Esophagus muscularis mucosa (tissue), 4 donors: ENCODE measurements around the gene ARHGAP21. TPM values are rescaled to one million over a fixed set of nuclear protein-coding genes. Genes with fewer than 3 reads are reported as not detected.

ENCODE experiments used
- DNase-seq: peaks from one replicate; pipeline ENCODE4 v3.0.0-alpha.2; 2017; ENCODE audit errors: extremely low spot score
- H3K27ac ChIP-seq, 4 donors: fragments of 200-600 bp; sonication (generic); replicated peaks in 1 of 4; 1 replicate in 3 of 4; 2 replicates in 1 of 4; pipeline ENCODE4 v1.5.1; 2016 to 2019; ENCODE audit warnings: mild to moderate bottlenecking in 1 of 4
- H3K27me3 ChIP-seq, 4 donors: fragments of 200-600 bp; sonication (generic); one replicate each; pipeline versions ENCODE4 v1.5.1 to v1.6.0; 2016 to 2019
- H3K36me3 ChIP-seq, 4 donors: fragments of 200-600 bp; sonication (generic); one replicate each; pipeline ENCODE4 v1.5.1; 2016 to 2019
- H3K4me1 ChIP-seq, 4 donors: fragments of 200-600 bp; sonication (generic); one replicate each; pipeline ENCODE4 v1.5.1; 2016 to 2019
- H3K4me3 ChIP-seq, 4 donors: fragments of 200-600 bp; sonication (generic); 1 replicate in 2 of 4; 2 replicates in 2 of 4; pipeline ENCODE4 v1.5.1; 2016 to 2019; ENCODE audit warnings: mild to moderate bottlenecking in 4 of 4, moderate library complexity in 1 of 4
- H3K9me3 ChIP-seq, 4 donors: fragments of 200-600 bp; sonication (generic); 1 replicate in 3 of 4; 2 replicates in 1 of 4; pipeline ENCODE4 v1.5.1; 2016 to 2019
- EP300 ChIP-seq: sonication (generic); formaldehyde crosslinking; IDR thresholded peaks from one replicate; pipeline ENCODE4 v1.6.1; 2017; ENCODE audit warnings: antibody characterized with exemption
- POLR2A ChIP-seq: fragments of 450-650 bp; IDR thresholded peaks from one replicate; pipeline ENCODE4 v1.6.1; 2017; ENCODE audit warnings: antibody characterized with exemption, moderate library complexity, mild to moderate bottlenecking, low read depth
- POLR2AphosphoS5 ChIP-seq, 2 donors: sonication (generic); formaldehyde crosslinking; IDR thresholded peaks; one replicate each; pipeline ENCODE4 v1.6.1; 2017; ENCODE audit warnings: antibody characterized with exemption in 2 of 2
- WGBS: methylation state at CpG from one replicate; pipeline ENCODE4 v1.1.5; 2018; 5-methylcytosine and 5-hydroxymethylcytosine counted together
- intact Hi-C: fragments of 100-400 bp; cut with DNase I; formaldehyde crosslinking; loops from one replicate; pipeline ENCODE4 v1.15.1; 2023
- total RNA-seq, 4 donors: library from RNA; depleted of rRNA; stranded (reverse); fragments of >200 nt; gene quantifications; one replicate each; pipeline versions ENCODE4 v1.1.0 to v1.2.1, GENCODE V29; 2016
- TF ChIP-seq, protein P1 (sequence below), 3 experiments: fragments of 200-600 bp in 2 of 3; fragments of 450-650 bp in 1 of 3; sonication (generic) in 2 of 3; IDR thresholded peaks; one replicate each; pipeline ENCODE4 v1.5.1; 2017 to 2019; ENCODE audit warnings: antibody characterized with exemption in 3 of 3, mild to moderate bottlenecking in 2 of 3, moderate library complexity in 1 of 3

ARHGAP21 gene
- total RNA-seq, 4 donors from 2014 or later = 52.7 to 65.7 (median 61.1) TPM

DNA sequence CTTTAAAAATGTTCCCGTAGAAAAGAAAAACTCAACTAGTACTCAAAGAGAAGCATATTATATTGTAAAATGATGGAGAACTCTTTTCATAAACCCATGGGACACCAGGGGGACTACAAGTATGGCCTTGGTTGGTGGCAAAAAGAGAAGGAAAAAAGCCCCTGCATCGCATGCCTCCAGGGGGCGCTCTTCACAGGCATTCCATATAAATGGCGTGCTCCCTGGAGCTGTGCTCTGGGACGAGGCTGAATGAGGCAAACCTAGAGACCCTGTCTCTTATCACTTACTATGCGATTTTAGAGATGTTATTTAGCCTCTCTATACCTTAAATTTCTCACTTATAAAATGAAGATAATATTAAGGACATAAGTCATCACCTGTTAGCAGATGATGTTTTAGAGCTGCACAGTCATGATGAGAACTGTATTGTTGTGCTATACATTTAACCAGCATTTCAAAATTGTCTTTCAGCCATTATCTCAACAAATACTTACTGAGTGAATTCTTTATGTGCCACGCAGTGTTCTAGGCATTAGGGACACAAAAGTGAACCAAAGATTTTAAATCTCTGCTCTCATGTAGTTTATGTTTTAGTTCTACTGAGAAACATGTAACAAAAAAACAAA is 105.8 kb downstream of the ARHGAP21 start:
- Histone ChIP-seq H3K27me3 (no peaks in the 10 kb centered on the region), H3K4me3 (no peak overlapping the region), H3K9me3 (no peaks in the 10 kb centered on the region), H3K36me3 (peaks cover 0 to 29% (median 11%) of the 10 kb centered on the region in 4 donors), H3K4me1 (peaks cover 0 to 3% (median 0%) of the 10 kb centered on the region in 4 donors), H3K27ac (no peak overlapping the region)
- intact Hi-C loops = loop anchor here (5.0 kb wide), 1 partner anchor 459 kb away; no protein-coding TSS in a partner anchor
- TF ChIP-seq EP300 = no peak
- TF ChIP-seq, protein P1, sequence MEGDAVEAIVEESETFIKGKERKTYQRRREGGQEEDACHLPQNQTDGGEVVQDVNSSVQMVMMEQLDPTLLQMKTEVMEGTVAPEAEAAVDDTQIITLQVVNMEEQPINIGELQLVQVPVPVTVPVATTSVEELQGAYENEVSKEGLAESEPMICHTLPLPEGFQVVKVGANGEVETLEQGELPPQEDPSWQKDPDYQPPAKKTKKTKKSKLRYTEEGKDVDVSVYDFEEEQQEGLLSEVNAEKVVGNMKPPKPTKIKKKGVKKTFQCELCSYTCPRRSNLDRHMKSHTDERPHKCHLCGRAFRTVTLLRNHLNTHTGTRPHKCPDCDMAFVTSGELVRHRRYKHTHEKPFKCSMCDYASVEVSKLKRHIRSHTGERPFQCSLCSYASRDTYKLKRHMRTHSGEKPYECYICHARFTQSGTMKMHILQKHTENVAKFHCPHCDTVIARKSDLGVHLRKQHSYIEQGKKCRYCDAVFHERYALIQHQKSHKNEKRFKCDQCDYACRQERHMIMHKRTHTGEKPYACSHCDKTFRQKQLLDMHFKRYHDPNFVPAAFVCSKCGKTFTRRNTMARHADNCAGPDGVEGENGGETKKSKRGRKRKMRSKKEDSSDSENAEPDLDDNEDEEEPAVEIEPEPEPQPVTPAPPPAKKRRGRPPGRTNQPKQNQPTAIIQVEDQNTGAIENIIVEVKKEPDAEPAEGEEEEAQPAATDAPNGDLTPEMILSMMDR (IDR thresholded peaks at IDR 0.05) = peak; percentile 63 to 86 (median 77)
- no peak for TF ChIP-seq POLR2AphosphoS5 (IDR thresholded peaks at IDR 0.05)
- no peak for TF ChIP-seq POLR2A
- no peak for DNase-seq
- WGBS = 60% methylated on average over 7 of the region's 7 CpGs

DNA sequence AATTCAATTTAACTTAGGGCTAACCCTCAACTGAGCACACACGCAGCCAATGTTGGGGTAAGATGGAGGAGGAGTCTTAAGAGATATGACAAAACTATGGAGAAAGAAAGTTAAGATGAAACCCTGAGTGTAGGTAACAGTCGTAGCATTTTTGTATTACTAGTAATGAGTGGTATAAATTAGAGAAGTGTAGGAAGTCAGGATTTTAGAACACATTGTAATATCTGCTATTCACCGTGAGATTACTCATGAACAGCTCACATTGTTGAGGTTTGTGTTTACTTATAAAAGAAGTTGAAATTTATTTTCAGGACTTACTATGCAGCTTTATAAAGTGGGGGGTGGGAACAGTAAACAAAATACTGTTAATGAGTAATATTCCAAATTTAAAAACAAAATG is 107.2 kb downstream of the ARHGAP21 start:
- H3K27me3 ChIP-seq = no peaks in the 10 kb centered on the region
- intact Hi-C loops = loop anchor here (5.0 kb wide), 1 partner anchor 461 kb away; no protein-coding TSS in a partner anchor
- no peaks in the 10 kb centered on the region for H3K9me3 ChIP-seq
- no peak overlapping the region for H3K4me3 ChIP-seq
- no peaks in the 10 kb centered on the region for H3K4me1 ChIP-seq
- H3K27ac ChIP-seq = no peak overlapping the region
- TF ChIP-seq POLR2AphosphoS5 (IDR thresholded peaks at IDR 0.05) = no peak
- TF ChIP-seq EP300 = no peak
- no peak for TF ChIP-seq POLR2A
- H3K36me3 ChIP-seq = peaks cover 0 to 31% (median 12%) of the 10 kb centered on the region in 4 donors
- DNase-seq = no peak
- WGBS = 92% methylated on average over 3 of the region's 3 CpGs

DNA sequence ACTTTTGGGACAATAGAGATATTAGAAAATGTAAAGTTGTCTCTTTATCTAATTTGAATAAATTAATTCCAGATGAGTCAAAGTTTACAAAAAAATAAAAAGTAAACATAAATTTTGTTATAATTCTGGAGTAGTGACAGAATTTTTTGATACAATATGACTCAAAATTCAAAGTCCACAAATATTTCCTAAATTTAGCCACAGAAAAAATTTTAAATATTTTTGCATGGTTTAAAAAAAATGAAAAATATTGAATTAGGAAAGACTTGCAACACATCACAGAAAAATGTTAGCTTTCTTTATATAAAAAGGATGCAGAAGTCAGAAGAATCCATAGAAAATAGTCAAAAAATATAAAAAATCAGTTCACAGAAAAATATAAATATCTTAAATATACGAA is 117.7 kb downstream of the ARHGAP21 start:
- H3K27ac ChIP-seq = no peak overlapping the region
- no peaks in the 10 kb centered on the region for H3K9me3 ChIP-seq
- TF ChIP-seq EP300 (no peak), POLR2AphosphoS5 (IDR thresholded peaks at IDR 0.05) (no peak), POLR2A (no peak)
- TF ChIP-seq, protein P1 (IDR thresholded peaks at IDR 0.05) = no peak
- WGBS = 100% methylated on average over 1 of the region's 1 CpG
- no peaks in the 10 kb centered on the region for H3K4me1 ChIP-seq
- peaks cover 7 to 57% (median 44%) of the 10 kb centered on the region in 4 donors for H3K36me3 ChIP-seq
- H3K4me3 ChIP-seq = no peak overlapping the region
- no peak for DNase-seq
- no peaks in the 10 kb centered on the region for H3K27me3 ChIP-seq
- intact Hi-C loops = no loop called here

DNA sequence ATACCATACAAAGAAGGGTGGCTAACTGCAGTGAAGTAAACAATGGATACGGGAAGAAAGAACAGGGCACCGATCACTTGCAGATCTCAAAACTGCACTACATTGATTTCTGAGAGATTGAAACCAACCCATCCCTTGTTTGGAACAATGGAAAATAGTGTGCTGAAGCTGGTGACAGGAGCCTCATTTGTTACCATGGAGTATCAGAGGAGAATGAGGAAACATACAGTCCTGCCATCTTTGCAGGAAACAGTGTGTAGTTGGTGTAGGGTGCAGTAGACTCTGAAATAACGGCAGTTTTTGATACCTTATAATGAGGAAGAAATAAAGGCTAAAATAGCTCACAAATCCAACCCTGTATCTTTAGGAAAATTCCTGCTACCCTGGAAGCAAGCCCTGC is 118.5 kb downstream of the ARHGAP21 start:
- Histone ChIP-seq H3K27ac (no peak overlapping the region), H3K36me3 (peaks cover 15 to 63% (median 50%) of the 10 kb centered on the region in 4 donors), H3K9me3 (no peaks in the 10 kb centered on the region), H3K4me3 (no peak overlapping the region), H3K4me1 (no peaks in the 10 kb centered on the region), H3K27me3 (no peaks in the 10 kb centered on the region)
- TF ChIP-seq, protein P1 (IDR thresholded peaks at IDR 0.05) = no peak
- TF ChIP-seq POLR2AphosphoS5 (IDR thresholded peaks at IDR 0.05) (no peak), EP300 (no peak), POLR2A (no peak)
- intact Hi-C loops = no loop called here
- WGBS = 88% methylated on average over 3 of the region's 3 CpGs
- no peak for DNase-seq

DNA sequence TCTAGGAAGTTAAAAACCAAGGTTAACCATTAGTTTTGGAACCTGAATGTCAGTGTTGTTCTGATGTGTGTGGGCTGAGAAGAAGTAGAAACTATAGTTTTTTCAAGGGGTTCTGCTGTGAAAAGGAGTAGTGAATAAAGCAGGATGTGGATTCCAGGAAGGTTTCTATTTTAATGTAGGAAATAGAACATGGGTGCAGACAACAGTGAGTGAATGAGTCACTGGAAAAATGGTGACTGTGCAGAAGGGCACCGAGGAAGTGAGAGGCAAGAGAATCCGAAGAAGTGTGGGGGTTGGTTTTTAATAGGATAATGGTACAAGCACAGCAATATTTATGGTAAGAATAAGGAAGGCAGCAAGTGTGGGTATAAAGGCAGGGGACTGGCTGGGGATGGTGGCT is 120.4 kb downstream of the ARHGAP21 start:
- intact Hi-C loops = no loop called here
- Histone ChIP-seq H3K27me3 (no peaks in the 10 kb centered on the region), H3K9me3 (no peaks in the 10 kb centered on the region), H3K27ac (no peak overlapping the region), H3K4me3 (no peak overlapping the region), H3K36me3 (peaks cover 32 to 81% (median 67%) of the 10 kb centered on the region in 4 donors), H3K4me1 (no peaks in the 10 kb centered on the region)
- no peak for DNase-seq
- no peak for TF ChIP-seq POLR2A
- TF ChIP-seq EP300 = no peak
- TF ChIP-seq, protein P1 (IDR thresholded peaks at IDR 0.05) = no peak
- no peak for TF ChIP-seq POLR2AphosphoS5 (IDR thresholded peaks at IDR 0.05)
- WGBS = 67% methylated on average over 2 of the region's 2 CpGs
